A549 (cell line): ENCODE results near the gene MESP1.

Experiments used
- CTCF ChIP-seq: fragments of >200 bp; sonication (Bioruptor Twin); formaldehyde crosslinking; IDR thresholded peaks from 3 replicates; pipeline ENCODE4 v1.5.1; 2016
- NR3C1 ChIP-seq: fragments of >200 bp; sonication (Bioruptor Twin); formaldehyde crosslinking; IDR thresholded peaks from 3 replicates; pipeline ENCODE4 v1.6.1; 2017
- SREBF2 ChIP-seq: fragments of 450-650 bp; IDR thresholded peaks from 2 replicates; pipeline ENCODE4 v1.6.1; 2014; ENCODE audit warnings: mild to moderate bottlenecking, moderate library complexity

- no peak for TF ChIP-seq CTCF
- TF ChIP-seq SREBF2 = no peak
- no peak for TF ChIP-seq NR3C1
These were observed 5.8 kb upstream of the MESP1 start for GRCh38 chr15:89756897-89757296.
